H9 (cell line): ENCODE results near the gene CCDC187. TPM values are rescaled to one million over a fixed set of nuclear protein-coding genes. Genes with fewer than 3 reads are reported as not detected.

Experiments
- DNase-seq: peaks from one replicate; pipeline ENCODE4 v3.0.0-alpha.2; 2017
- H2AFZ ChIP-seq: one replicate; pipeline ENCODE4 v1.6.1; 2013; ENCODE audit warnings: mild to moderate bottlenecking, low read length, control low read depth, moderate library complexity
- H2AK5ac ChIP-seq: 2 replicates; pipeline ENCODE4 v1.6.1; 2013; ENCODE audit warnings: low read length, control low read depth, mixed read lengths; ENCODE audit not compliant: insufficient read length
- H2BK120ac ChIP-seq: one replicate; pipeline ENCODE4 v1.6.1; 2013; ENCODE audit warnings: low read depth, mild to moderate bottlenecking, low read length, control low read depth, inconsistent platforms; ENCODE audit not compliant: poor library complexity, severe bottlenecking
- H2BK12ac ChIP-seq: 2 replicates; pipeline ENCODE4 v1.6.1; 2013; ENCODE audit warnings: low read length, control low read depth, mixed read lengths, low read depth; ENCODE audit not compliant: insufficient read length
- H2BK15ac ChIP-seq: 2 replicates; pipeline ENCODE4 v1.6.1; 2013; ENCODE audit warnings: low read depth, low read length, control low read depth
- H2BK20ac ChIP-seq: one replicate; pipeline ENCODE4 v1.6.1; 2013; ENCODE audit warnings: low read depth, mild to moderate bottlenecking, low read length, control low read depth, inconsistent platforms; ENCODE audit not compliant: poor library complexity, severe bottlenecking
- H2BK5ac ChIP-seq: 2 replicates; pipeline ENCODE4 v1.6.1; 2013; ENCODE audit warnings: low read length, control low read depth, mixed read lengths; ENCODE audit not compliant: insufficient read length
- H3K14ac ChIP-seq: 2 replicates; pipeline ENCODE4 v1.6.1; 2013; ENCODE audit warnings: low read length, control low read depth; ENCODE audit not compliant: insufficient read depth
- H3K18ac ChIP-seq: 2 replicates; pipeline ENCODE4 v1.6.1; 2013; ENCODE audit warnings: low read depth, mild to moderate bottlenecking, mixed read lengths, low read length, control low read depth; ENCODE audit not compliant: insufficient read length
- H3K23ac ChIP-seq: 2 replicates; pipeline ENCODE4 v1.6.1; 2013; ENCODE audit warnings: low read length, control low read depth, mixed read lengths, low read depth; ENCODE audit not compliant: insufficient read length
- H3K23me2 ChIP-seq: 2 replicates; pipeline ENCODE4 v1.6.1; 2013; ENCODE audit warnings: low read depth, mild to moderate bottlenecking, mixed read lengths, low read length, control low read depth; ENCODE audit not compliant: insufficient read length, poor library complexity, severe bottlenecking
- H3K27ac ChIP-seq: 2 replicates; pipeline ENCODE4 v1.5.1; 2013; ENCODE audit warnings: low read length, control low read depth, mixed read lengths, low read depth; ENCODE audit not compliant: insufficient read length
- H3K27me3 ChIP-seq: 2 replicates; pipeline ENCODE4 v1.6.1; 2013; ENCODE audit warnings: low read length, control low read depth, inconsistent platforms; ENCODE audit not compliant: insufficient read depth
- H3K4ac ChIP-seq: 2 replicates; pipeline ENCODE4 v1.6.1; 2013; ENCODE audit warnings: low read depth, mild to moderate bottlenecking, control low read depth, inconsistent platforms, low read length, moderate library complexity
- H3K4me1 ChIP-seq: 2 replicates; pipeline ENCODE4 v1.6.1; 2013; ENCODE audit warnings: low read length, control low read depth, inconsistent platforms; ENCODE audit not compliant: insufficient read depth
- H3K4me2 ChIP-seq: 2 replicates; pipeline ENCODE4 v1.6.1; 2013; ENCODE audit warnings: low read length, control low read depth, mixed read lengths; ENCODE audit not compliant: insufficient read length, insufficient read depth
- H3K56ac ChIP-seq: 2 replicates; pipeline ENCODE4 v1.6.1; 2013; ENCODE audit warnings: low read depth, mild to moderate bottlenecking, mixed read lengths, low read length, control low read depth; ENCODE audit not compliant: insufficient read length
- H3K79me1 ChIP-seq: 2 replicates; pipeline ENCODE4 v1.6.1; 2013; ENCODE audit warnings: low read depth, mild to moderate bottlenecking, moderate library complexity, low read length, control low read depth, inconsistent platforms; ENCODE audit not compliant: insufficient read depth, poor library complexity, severe bottlenecking
- H3K79me2 ChIP-seq: 2 replicates; pipeline ENCODE4 v1.6.1; 2013; ENCODE audit warnings: low read length, control low read depth, inconsistent platforms; ENCODE audit not compliant: insufficient read depth
- H3K9ac ChIP-seq: 2 replicates; pipeline ENCODE4 v1.6.1; 2013; ENCODE audit warnings: low read length, control low read depth, mixed read lengths; ENCODE audit not compliant: insufficient read length; ENCODE audit errors: extremely low read depth
- H3K9me3 ChIP-seq: one replicate; pipeline ENCODE4 v1.6.1; 2013; ENCODE audit warnings: low read depth, low read length, inconsistent platforms; ENCODE audit not compliant: control insufficient read depth
- H3T11ph ChIP-seq: one replicate; pipeline ENCODE4 v1.6.1; 2013; ENCODE audit warnings: mild to moderate bottlenecking, low read length, control low read depth, inconsistent platforms
- H4K20me1 ChIP-seq: one replicate; pipeline ENCODE4 v1.6.1; 2013; ENCODE audit not compliant: control insufficient read depth, insufficient read length, insufficient read depth
- H4K5ac ChIP-seq: 2 replicates; pipeline ENCODE4 v1.6.1; 2013; ENCODE audit warnings: low read depth, mild to moderate bottlenecking, mixed read lengths, low read length, control low read depth; ENCODE audit not compliant: insufficient read length
- H4K8ac ChIP-seq: replicated peaks from 2 replicates; pipeline ENCODE4 v1.6.1; 2013; ENCODE audit warnings: low read length, control low read depth, mixed read lengths, low read depth; ENCODE audit not compliant: insufficient read length
- H4K91ac ChIP-seq: 2 replicates; pipeline ENCODE4 v1.6.1; 2013; ENCODE audit warnings: low read depth, mild to moderate bottlenecking, moderate library complexity, mixed read lengths, low read length, control low read depth; ENCODE audit not compliant: insufficient read length
- H3K27ac Mint-ChIP-seq, 3 experiments: 2 replicates in 2 of 3; 3 replicates in 1 of 3; pipeline ENCODE4 v1.8.0; 2020 to 2021; ENCODE audit warnings: mixed read lengths in 3 of 3, mild to moderate bottlenecking in 1 of 3, moderate library complexity in 1 of 3
- H3K27me3 Mint-ChIP-seq: 2 replicates; pipeline ENCODE4 v1.8.0; 2021; ENCODE audit warnings: low read depth, mild to moderate bottlenecking, moderate library complexity, mixed read lengths
- H3K36me3 Mint-ChIP-seq, 3 experiments: 2 replicates in 2 of 3; 3 replicates in 1 of 3; pipeline ENCODE4 v1.8.0; 2020 to 2021; ENCODE audit warnings: low read depth in 3 of 3, mixed read lengths in 3 of 3; ENCODE audit not compliant: insufficient read depth in 1 of 3
- H3K4me1 Mint-ChIP-seq, 2 experiments: 2 replicates each; pipeline ENCODE4 v1.8.0; 2020; ENCODE audit warnings: mixed read lengths in 2 of 2
- H3K4me3 Mint-ChIP-seq, 2 experiments: 2 replicates in 1 of 2; 3 replicates in 1 of 2; pipeline ENCODE4 v1.8.0; 2020 to 2021; ENCODE audit warnings: mild to moderate bottlenecking in 2 of 2, mixed read lengths in 2 of 2, moderate library complexity in 1 of 2
- H3K9me3 Mint-ChIP-seq, 2 experiments: 2 replicates in 1 of 2; 3 replicates in 1 of 2; pipeline ENCODE4 v1.8.0; 2020; ENCODE audit warnings: mild to moderate bottlenecking in 2 of 2, mixed read lengths in 2 of 2, moderate library complexity in 1 of 2
- WGBS: extraction: QIAGEN DNeasy Blood & Tissue Kit; methylation state at CpG from one replicate; pipeline ENCODE4 v1.1.7; 2013; ENCODE audit warnings: missing lambda C conversion rate, low lambda C conversion rate, mixed read lengths; ENCODE audit not compliant: insufficient read length; ENCODE audit errors: extremely low coverage; 5-methylcytosine and 5-hydroxymethylcytosine counted together
- total RNA-seq: library from RNA; stranded (reverse); gene quantifications from 2 replicates; pipeline ENCODE4 v1.2.1, GENCODE V29; 2021
- TF ChIP-seq, protein P1 (sequence below): fragments of 200-600 bp; sonication (generic); conservative IDR thresholded peaks from 3 replicates; pipeline ENCODE4 v1.8.0; 2021; ENCODE audit warnings: antibody characterized with exemption, mild to moderate bottlenecking

CCDC187 gene
- total RNA-seq, 1 experiment from 2014 or later, result 0.07 TPM

- H2AFZ ChIP-seq, result no peak overlapping the region
- no peak overlapping the region for H2AK5ac ChIP-seq
- no peaks in the 10 kb centered on the region for H3K79me1 ChIP-seq
- H2BK120ac ChIP-seq, result no peak overlapping the region
- TF ChIP-seq, protein P1, sequence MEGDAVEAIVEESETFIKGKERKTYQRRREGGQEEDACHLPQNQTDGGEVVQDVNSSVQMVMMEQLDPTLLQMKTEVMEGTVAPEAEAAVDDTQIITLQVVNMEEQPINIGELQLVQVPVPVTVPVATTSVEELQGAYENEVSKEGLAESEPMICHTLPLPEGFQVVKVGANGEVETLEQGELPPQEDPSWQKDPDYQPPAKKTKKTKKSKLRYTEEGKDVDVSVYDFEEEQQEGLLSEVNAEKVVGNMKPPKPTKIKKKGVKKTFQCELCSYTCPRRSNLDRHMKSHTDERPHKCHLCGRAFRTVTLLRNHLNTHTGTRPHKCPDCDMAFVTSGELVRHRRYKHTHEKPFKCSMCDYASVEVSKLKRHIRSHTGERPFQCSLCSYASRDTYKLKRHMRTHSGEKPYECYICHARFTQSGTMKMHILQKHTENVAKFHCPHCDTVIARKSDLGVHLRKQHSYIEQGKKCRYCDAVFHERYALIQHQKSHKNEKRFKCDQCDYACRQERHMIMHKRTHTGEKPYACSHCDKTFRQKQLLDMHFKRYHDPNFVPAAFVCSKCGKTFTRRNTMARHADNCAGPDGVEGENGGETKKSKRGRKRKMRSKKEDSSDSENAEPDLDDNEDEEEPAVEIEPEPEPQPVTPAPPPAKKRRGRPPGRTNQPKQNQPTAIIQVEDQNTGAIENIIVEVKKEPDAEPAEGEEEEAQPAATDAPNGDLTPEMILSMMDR, result no peak
- Mint-ChIP-seq H3K27me3 (no peaks in the 10 kb centered on the region; the same call in 1 of the 2 replicates), H3K27ac (no peak overlapping the region; a peak in 1 of 7 replicates), H3K4me1 (peaks cover 3% of the 10 kb centered on the region in 2 experiments; a peak in 3 of 4 replicates), H3K4me3 (no peak overlapping the region), H3K36me3 (no peaks in the 10 kb centered on the region), H3K9me3 (no peaks in the 10 kb centered on the region)
- no peak overlapping the region for H3T11ph ChIP-seq
- H3K27ac ChIP-seq, result no peak overlapping the region
- no peak overlapping the region for H3K4me2 ChIP-seq
- H3K4me1 ChIP-seq, result no peaks in the 10 kb centered on the region
- H2BK12ac ChIP-seq, result no peak overlapping the region
- H3K79me2 ChIP-seq, result no peaks in the 10 kb centered on the region
- H3K23me2 ChIP-seq, result no peaks in the 10 kb centered on the region
- no peak overlapping the region; the same call in 1 of the 2 replicates for H3K14ac ChIP-seq
- H2BK15ac ChIP-seq, result no peak overlapping the region
- H3K18ac ChIP-seq, result no peak overlapping the region
- H3K9ac ChIP-seq, result no peak overlapping the region
- no peak overlapping the region for H3K4ac ChIP-seq
- no peak overlapping the region for H2BK5ac ChIP-seq
- H4K20me1 ChIP-seq, result no peaks in the 10 kb centered on the region
- H3K27me3 ChIP-seq, result no peaks in the 10 kb centered on the region
- no CpG with 5 or more reads among the region's 25 CpGs for WGBS
- peaks cover 12% of the 10 kb centered on the region for H3K9me3 ChIP-seq
- no peak overlapping the region for H4K8ac ChIP-seq
- DNase-seq, result no peak
- H4K91ac ChIP-seq, result no peak overlapping the region
- H2BK20ac ChIP-seq, result no peak overlapping the region
- H3K23ac ChIP-seq, result no peak overlapping the region
- H4K5ac ChIP-seq, result no peak overlapping the region
- no peak overlapping the region for H3K56ac ChIP-seq
These were observed 6.7 kb downstream of the CCDC187 start for GRCh38 chr9:136297016-136297691.
